ENCODE measurements around the gene TTLL4. TPM values are rescaled to one million over a fixed set of nuclear protein-coding genes. Genes with fewer than 3 reads are reported as not detected.

Gene TTLL4
- total RNA-seq, result 10.0 and 15.7 TPM in 2 replicates

GRCh38 chr2:218710687-218711549 lies at the start of gene TTLL4:
TTLL4 (plus strand) TSS chr2:218710835; CDS start chr2:218737677, 26,842 bp downstream.

GRCh38 chr2:218671654-218672566 lies 38.7 kb upstream of the TTLL4 start, which contains the start of the genes RNF25 and STK36:
RNF25 (minus strand) TSS chr2:218672002; CDS start chr2:218671970, 32 bp downstream.
STK36 (plus strand) TSS chr2:218672086; CDS start chr2:218672830, 744 bp downstream.

GRCh38 chr2:218781691-218782527 lies 71.3 kb downstream of the TTLL4 start, which contains the start of gene CYP27A1:
CYP27A1 (plus strand) TSS chr2:218782147; CDS start chr2:218782183, 36 bp downstream.

Other genes starting within 250 kb of the TTLL4 start
- 5.0 and 9.0 TPM in 2 replicates for gene USP37, start 142.5 kb upstream of the TTLL4 start, total RNA-seq
- 28.6 and 32.8 TPM in 2 replicates for gene CNOT9, start 142.0 kb upstream of the TTLL4 start, total RNA-seq
- 2.4 and 4.0 TPM in 2 replicates for gene PLCD4, start 102.9 kb upstream of the TTLL4 start, total RNA-seq
- gene ZNF142, start 51.2 kb upstream of the TTLL4 start, total RNA-seq, result 11.7 and 13.9 TPM in 2 replicates
- gene BCS1L, start 51.2 kb upstream of the TTLL4 start, total RNA-seq, result 17.4 and 21.4 TPM in 2 replicates
- gene RNF25, start 38.8 kb upstream of the TTLL4 start, total RNA-seq, result 12.5 and 15.9 TPM in 2 replicates
- 13.6 and 18.5 TPM in 2 replicates for gene STK36, start 38.7 kb upstream of the TTLL4 start, total RNA-seq
- 15.7 and 15.9 TPM in 2 replicates for gene CYP27A1, start 71.3 kb downstream of the TTLL4 start, total RNA-seq
- gene PRKAG3, start 121.0 kb downstream of the TTLL4 start, total RNA-seq, result 0.19 TPM in 1 of 2 replicates, not detected in the other
- 0.06 TPM in 1 of 2 replicates, not detected in the other for gene WNT6, start 149.0 kb downstream of the TTLL4 start, total RNA-seq
- not detected in 2 replicates for gene WNT10A, start 170.0 kb downstream of the TTLL4 start, total RNA-seq
- gene CDK5R2, start 248.8 kb downstream of the TTLL4 start, total RNA-seq, result 0.06 TPM in 1 of 2 replicates, not detected in the other